Osteoblast (primary cell): ENCODE results near the gene POU5F1. TPM values are rescaled to one million over a fixed set of nuclear protein-coding genes. Genes with fewer than 3 reads are reported as not detected.
A peak's percentile ranks its signal among the peaks of the same experiment; 100 is the strongest.
"Not testable (repeated sequence)": the region's sequence is repeated elsewhere in the genome, so short reads cannot be mapped to it uniquely, and the experiment has no call there.

Experiments used
- DNase-seq: peaks from one replicate; pipeline ENCODE4 v3.0.0; 2011; ENCODE audit warnings: low spot score, mixed read lengths; ENCODE audit not compliant: insufficient read length; ENCODE audit errors: missing footprints
- H2AFZ ChIP-seq: 2 replicates; pipeline ENCODE4 v1.6.0; 2011; ENCODE audit warnings: mild to moderate bottlenecking, low read length
- H3K27ac ChIP-seq: 2 replicates; pipeline ENCODE4 v1.5.1; 2011; ENCODE audit warnings: mild to moderate bottlenecking, low read depth, low read length, moderate library complexity
- H3K27me3 ChIP-seq: 2 replicates; pipeline ENCODE4 v1.6.0; 2012; ENCODE audit warnings: mild to moderate bottlenecking, control low read depth, inconsistent platforms, low read length, moderate library complexity; ENCODE audit not compliant: insufficient read depth
- H3K36me3 ChIP-seq: 2 replicates; pipeline ENCODE4 v1.5.1; 2011; ENCODE audit warnings: mild to moderate bottlenecking, low read length, control low read depth, moderate library complexity; ENCODE audit not compliant: insufficient read depth
- H3K4me1 ChIP-seq: 2 replicates; pipeline ENCODE4 v1.5.1; 2011; ENCODE audit warnings: mild to moderate bottlenecking, low read length, control low read depth, moderate library complexity; ENCODE audit not compliant: insufficient read depth
- H3K4me2 ChIP-seq: 2 replicates; pipeline ENCODE4 v1.6.0; 2011; ENCODE audit warnings: mild to moderate bottlenecking, low read length; ENCODE audit not compliant: insufficient read depth
- H3K4me3 ChIP-seq: fragments of 200-600 bp; sonication (generic); 3 replicates; pipeline ENCODE4 v1.5.1; 2012; ENCODE audit warnings: mild to moderate bottlenecking, low read length, inconsistent platforms; ENCODE audit not compliant: insufficient read depth
- H3K79me2 ChIP-seq: 2 replicates; pipeline ENCODE4 v1.6.0; 2012; ENCODE audit warnings: mild to moderate bottlenecking, low read length, control low read depth, inconsistent platforms; ENCODE audit not compliant: insufficient read depth
- H3K9me3 ChIP-seq: 2 replicates; pipeline ENCODE4 v1.5.1; 2011; ENCODE audit warnings: low read depth, low read length, control low read depth
- H4K20me1 ChIP-seq: 2 replicates; pipeline ENCODE4 v1.6.0; 2012; ENCODE audit warnings: mild to moderate bottlenecking, low read length, control low read depth; ENCODE audit not compliant: insufficient read depth
- total RNA-seq: library from RNA; depleted of rRNA; stranded (reverse); fragments of >200 nt; gene quantifications from 2 replicates; pipeline ENCODE4 v1.2.3, GENCODE V29; 2012
- TF ChIP-seq, protein P1 (sequence below): IDR thresholded peaks from 2 replicates; pipeline ENCODE4 v1.5.1; 2011; ENCODE audit warnings: mild to moderate bottlenecking, low read depth, low read length, moderate library complexity; ENCODE audit errors: extremely low read depth

POU5F1 gene
- total RNA-seq, 1 donor = 2.5 TPM

DNA sequence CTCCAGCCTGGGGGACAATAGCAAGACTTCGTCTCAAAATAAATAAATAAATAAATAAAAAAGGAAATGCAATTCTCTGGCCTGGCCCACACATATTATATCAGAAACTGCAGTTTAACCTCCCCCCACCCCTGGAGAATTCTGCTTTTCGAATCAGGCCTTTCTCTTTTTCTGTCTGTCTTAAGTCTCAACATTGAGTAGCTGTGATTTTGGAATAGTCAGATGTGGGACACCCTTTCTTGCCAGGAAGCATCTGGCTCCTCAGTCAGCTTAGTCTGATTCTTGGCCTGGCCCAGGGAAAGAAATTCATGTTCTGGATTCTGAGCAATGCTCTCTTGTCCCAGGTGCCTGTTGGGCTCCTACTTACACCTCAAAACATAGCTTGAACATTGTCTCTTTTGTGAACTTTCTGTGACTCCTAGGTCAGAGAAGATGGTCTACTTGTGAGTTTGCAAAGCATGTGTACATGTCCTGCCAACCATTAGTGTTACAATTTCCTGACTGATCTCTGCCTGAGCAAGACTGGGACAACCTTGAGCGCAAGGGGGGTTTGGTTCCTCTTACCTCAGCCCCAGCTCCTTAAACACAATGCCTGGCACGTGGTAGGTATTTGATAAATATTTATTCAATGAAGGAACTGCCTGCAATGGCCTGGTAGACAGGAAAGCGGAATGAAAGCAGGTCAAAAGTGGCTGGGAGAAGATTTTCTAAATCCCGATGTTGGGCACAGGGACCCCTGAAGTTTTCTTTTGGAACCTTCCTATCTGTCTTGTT lies 23.8 kb upstream of the POU5F1 start:
- Histone ChIP-seq H3K9me3 (no peaks in the 10 kb centered on the region), H3K27ac (no peak overlapping the region), H4K20me1 (no peaks in the 10 kb centered on the region), H3K79me2 (no peaks in the 10 kb centered on the region), H3K4me1 (no peaks in the 10 kb centered on the region), H3K27me3 (no peaks in the 10 kb centered on the region), H3K36me3 (no peaks in the 10 kb centered on the region), H3K4me2 (no peak overlapping the region), H3K4me3 (no peak overlapping the region), H2AFZ (no peak overlapping the region)
- DNase-seq = no peak
- TF ChIP-seq, protein P1, sequence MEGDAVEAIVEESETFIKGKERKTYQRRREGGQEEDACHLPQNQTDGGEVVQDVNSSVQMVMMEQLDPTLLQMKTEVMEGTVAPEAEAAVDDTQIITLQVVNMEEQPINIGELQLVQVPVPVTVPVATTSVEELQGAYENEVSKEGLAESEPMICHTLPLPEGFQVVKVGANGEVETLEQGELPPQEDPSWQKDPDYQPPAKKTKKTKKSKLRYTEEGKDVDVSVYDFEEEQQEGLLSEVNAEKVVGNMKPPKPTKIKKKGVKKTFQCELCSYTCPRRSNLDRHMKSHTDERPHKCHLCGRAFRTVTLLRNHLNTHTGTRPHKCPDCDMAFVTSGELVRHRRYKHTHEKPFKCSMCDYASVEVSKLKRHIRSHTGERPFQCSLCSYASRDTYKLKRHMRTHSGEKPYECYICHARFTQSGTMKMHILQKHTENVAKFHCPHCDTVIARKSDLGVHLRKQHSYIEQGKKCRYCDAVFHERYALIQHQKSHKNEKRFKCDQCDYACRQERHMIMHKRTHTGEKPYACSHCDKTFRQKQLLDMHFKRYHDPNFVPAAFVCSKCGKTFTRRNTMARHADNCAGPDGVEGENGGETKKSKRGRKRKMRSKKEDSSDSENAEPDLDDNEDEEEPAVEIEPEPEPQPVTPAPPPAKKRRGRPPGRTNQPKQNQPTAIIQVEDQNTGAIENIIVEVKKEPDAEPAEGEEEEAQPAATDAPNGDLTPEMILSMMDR = no peak

DNA sequence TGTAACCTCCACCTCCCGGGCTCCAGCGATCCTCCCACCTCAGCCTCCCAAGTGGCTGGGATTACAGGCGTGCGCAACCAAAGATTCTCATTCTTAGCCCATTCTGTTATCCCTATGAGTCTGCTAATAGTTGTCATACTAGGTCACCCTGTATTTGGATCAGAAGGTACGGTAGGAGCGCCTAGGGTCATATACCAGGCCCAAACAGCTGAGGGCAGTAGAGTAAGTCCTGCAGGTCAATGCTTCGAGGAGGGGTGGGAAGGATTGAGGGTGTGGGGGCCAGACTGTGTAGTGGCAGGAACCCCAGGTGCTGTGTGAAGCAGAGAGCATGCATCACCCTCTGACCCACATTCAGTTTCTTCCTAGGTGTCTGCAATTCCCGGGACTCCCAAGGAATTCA lies 22.7 kb upstream of the POU5F1 start:
- Histone ChIP-seq H3K27me3 (no peaks in the 10 kb centered on the region), H3K36me3 (no peaks in the 10 kb centered on the region), H3K9me3 (no peaks in the 10 kb centered on the region), H3K27ac (no peak overlapping the region), H3K79me2 (no peaks in the 10 kb centered on the region), H2AFZ (no peak overlapping the region), H4K20me1 (no peaks in the 10 kb centered on the region), H3K4me2 (no peak overlapping the region), H3K4me3 (no peak overlapping the region), H3K4me1 (no peaks in the 10 kb centered on the region)
- TF ChIP-seq, protein P1 = no peak
- DNase-seq = no peak

DNA sequence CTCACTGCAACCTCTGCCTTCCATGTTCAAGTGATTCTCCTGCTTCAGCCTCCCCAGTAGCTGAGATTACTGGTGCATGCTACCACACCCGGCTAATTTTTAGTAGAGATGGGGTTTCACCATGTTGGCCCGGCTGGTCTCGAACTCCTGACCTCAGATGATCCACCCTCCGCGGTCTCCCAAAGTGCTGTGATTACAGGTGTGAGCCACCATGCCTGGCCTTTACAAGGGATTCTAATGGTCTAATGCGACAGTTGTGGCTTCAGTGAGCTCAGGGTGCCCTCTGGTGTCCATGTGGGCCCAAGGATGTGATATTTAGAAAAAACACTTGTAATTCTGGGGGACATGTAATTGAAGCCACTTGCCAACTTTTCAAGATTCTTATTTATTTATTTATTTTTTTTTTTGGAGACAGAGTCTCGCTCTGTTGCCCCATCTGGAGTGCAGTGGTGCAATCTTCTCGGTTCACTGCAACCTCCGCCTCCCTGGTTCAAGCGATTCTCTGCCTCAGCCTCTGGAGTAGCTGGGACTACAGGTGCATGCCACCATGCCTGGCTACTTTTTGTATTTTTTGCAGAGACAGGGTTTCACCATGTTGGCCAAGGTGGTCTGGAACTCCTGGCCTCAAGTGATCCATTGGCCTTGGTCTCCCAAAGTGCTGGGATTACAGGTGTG lies 22.1 kb upstream of the POU5F1 start:
- H3K27me3 ChIP-seq, H2AFZ ChIP-seq, H4K20me1 ChIP-seq, H3K4me3 ChIP-seq, H3K4me1 ChIP-seq, H3K27ac ChIP-seq, H3K9me3 ChIP-seq, H3K36me3 ChIP-seq, H3K79me2 ChIP-seq, H3K4me2 ChIP-seq: not testable (repeated sequence)
- DNase-seq = peak; percentile 66
- TF ChIP-seq, protein P1 = peak; percentile 68

DNA sequence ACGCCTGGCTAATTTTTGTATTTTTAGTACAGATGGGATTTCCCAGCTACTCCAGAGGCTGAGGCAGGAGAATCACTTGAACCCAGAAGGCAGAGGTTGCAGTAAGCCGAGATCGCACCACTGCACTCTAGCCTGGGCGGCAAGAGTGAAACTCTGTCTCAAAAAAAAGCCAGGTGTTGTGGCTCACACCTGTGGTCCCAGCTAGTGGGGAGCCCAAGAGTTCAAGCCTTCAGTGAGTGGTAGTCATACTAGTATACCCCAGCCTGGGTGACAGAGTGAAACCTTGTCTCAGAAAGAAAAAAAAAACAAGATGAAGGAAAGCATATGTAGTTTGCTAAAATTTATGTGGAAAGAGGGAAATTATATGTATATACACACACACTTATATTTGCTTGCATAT lies 20.0 kb upstream of the POU5F1 start:
- no peaks in the 10 kb centered on the region for H3K27me3 ChIP-seq
- DNase-seq = no peak
- no peak overlapping the region for H3K27ac ChIP-seq
- H2AFZ ChIP-seq = no peak overlapping the region
- no peaks in the 10 kb centered on the region for H3K36me3 ChIP-seq
- no peak overlapping the region for H3K4me2 ChIP-seq
- no peaks in the 10 kb centered on the region for H3K79me2 ChIP-seq
- no peaks in the 10 kb centered on the region for H3K9me3 ChIP-seq
- TF ChIP-seq, protein P1 = no peak
- no peak overlapping the region for H3K4me3 ChIP-seq
- no peaks in the 10 kb centered on the region for H4K20me1 ChIP-seq
- H3K4me1 ChIP-seq = no peaks in the 10 kb centered on the region

DNA sequence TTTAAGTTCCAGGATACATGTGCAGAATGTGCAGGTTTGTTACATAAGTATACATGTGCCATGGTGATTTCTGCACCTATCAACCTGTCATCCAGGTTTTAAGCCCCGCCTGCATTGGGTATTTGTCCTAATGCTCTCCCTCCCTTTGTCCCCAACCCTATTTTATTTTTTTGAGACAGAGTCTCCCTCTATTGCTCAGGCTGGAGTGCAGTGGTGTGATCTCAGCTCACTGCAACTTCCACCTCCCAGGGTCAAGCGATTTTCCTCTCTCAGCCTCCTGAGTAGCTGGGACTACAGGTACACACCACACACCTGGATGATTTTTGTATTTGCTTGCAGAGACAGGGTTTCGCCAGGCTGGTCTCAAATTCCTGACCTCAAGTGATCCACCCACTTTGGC lies 18.7 kb upstream of the POU5F1 start:
- not testable (repeated sequence) for H3K27me3 ChIP-seq, H3K4me1 ChIP-seq, H2AFZ ChIP-seq, H3K4me3 ChIP-seq, H4K20me1 ChIP-seq, H3K9me3 ChIP-seq, H3K79me2 ChIP-seq, DNase-seq, H3K27ac ChIP-seq, H3K4me2 ChIP-seq, H3K36me3 ChIP-seq
